ENCODE results near the gene PCK2. TPM values are rescaled to one million over a fixed set of nuclear protein-coding genes. Genes with fewer than 3 reads are reported as not detected.

Gene PCK2
- total and polyA plus RNA-seq, 2 of the 8 experiments (the other 6 are each of a cell fraction or from before 2014, with no cell fraction given), result 81.9 to 115 TPM

DNA sequence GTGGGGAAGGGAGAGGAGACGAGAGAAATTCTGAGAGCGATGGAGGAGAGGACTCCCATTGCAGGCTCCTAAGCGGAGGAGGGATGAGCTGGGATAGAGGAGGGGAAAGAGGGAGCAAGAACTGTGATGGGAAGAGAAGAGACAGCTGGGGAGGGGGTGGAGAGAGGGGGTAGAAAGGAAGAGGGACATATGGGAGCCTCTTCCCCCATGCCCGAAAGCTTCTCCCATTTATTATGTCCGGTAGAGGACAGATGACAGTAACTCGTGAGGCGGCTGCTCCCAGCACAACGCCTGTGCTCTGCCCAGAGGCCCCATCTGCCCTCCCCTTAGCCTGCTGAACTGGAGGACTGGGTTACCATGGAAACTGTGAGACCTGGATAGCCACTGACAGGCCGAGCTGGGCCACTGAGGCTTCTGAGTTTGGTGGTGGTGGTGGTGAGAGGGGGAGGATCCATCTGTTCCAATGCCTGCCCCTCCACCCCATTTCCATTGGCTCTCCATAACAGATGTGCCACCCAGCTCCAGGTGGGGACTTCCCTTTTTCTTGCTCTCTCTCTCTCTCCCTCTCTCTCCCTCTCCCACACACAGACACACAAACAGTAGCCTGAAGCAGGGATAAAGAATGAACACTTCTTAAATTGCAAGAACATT lies 14.5 kb upstream of the PCK2 start:
- H3K27me3 ChIP-seq (replicated peaks in 1 of 4; ENCODE audit: control insufficient read depth in 3 of 4, extremely low read depth in 1 of 4, insufficient read depth in 3 of 4, low read length in 3 of 4), result peaks cover 0 to 10% (median 7%) of the 10 kb centered on the region in 4 experiments; a peak in 5 of 7 replicates
- 74% methylated on average over 9 of the region's 9 CpGs; no CpG with 5 or more reads in 1 of the 2 experiments for WGBS, 2 experiments (ENCODE audit: extremely low coverage in 1 of 2, insufficient coverage in 1 of 2, insufficient read length in 1 of 2, insufficient replicate concordance in 2 of 2, low coverage in 1 of 2, low lambda C conversion rate in 2 of 2, missing lambda C conversion rate in 1 of 2)
- POLR2A ChIA-PET (ENCODE audit: partially characterized antibody), result interaction anchor here (0.6 to 27.2 kb wide), 14 partner anchors 10 to 1199 kb away, joined by 3 to 626 read pairs (median 5); partner anchors contain the start of genes CARMIL3, CPNE6, EMC9 and NRL

More for the DNA sequence above, 14.5 kb upstream of the PCK2 start:
- H4K20me1 ChIP-seq (replicated peaks in 1 of 2; ENCODE audit: control insufficient read depth in 1 of 2, insufficient read depth in 2 of 2, low read length in 2 of 2), result no peaks in the 10 kb centered on the region
- no peak overlapping the region for H2BK20ac ChIP-seq (ENCODE audit: low read length)
- no peaks in the 10 kb centered on the region for H3K9me3 ChIP-seq (ENCODE audit: insufficient read depth in 2 of 2, low read depth in 1 of 2, low read length in 1 of 2)
- H3K56ac ChIP-seq (replicated peaks; ENCODE audit: insufficient read length, low read depth, low read length), result no peak overlapping the region
- H4K5ac ChIP-seq (ENCODE audit: insufficient read length, low read depth, low read length), result no peak overlapping the region
- no peak overlapping the region for H3K4ac ChIP-seq (replicated peaks; ENCODE audit: insufficient read length, low read depth, low read length)
- no peaks in the 10 kb centered on the region for H3K36me3 ChIP-seq (ENCODE audit: control insufficient read depth in 2 of 4, insufficient read depth in 4 of 4, low read length in 3 of 4)
- H3K9ac ChIP-seq (replicated peaks in 1 of 4; ENCODE audit: extremely low read depth in 1 of 4, low read depth in 3 of 4, low read length in 3 of 4), result no peak overlapping the region
- peak overlapping the region; percentile 25 to 75; a peak in 3 of 4 replicates for H3K4me2 ChIP-seq (ENCODE audit: insufficient read depth in 1 of 2, low read depth in 2 of 2, low read length in 2 of 2)
- FAIRE-seq (peak; percentile 45), DNase-seq (ENCODE audit: low read depth in 1 of 2, low spot score in 2 of 2) (peak in 1 of 2 experiments; percentile 54)
- H3K4me3 ChIP-seq (ENCODE audit: extremely low read depth in 1 of 4, insufficient read depth in 2 of 4, low read depth in 3 of 4, low read length in 4 of 4), result no peak overlapping the region; a peak in 1 of 8 replicates
- CTCF ChIA-PET (ENCODE audit: partially characterized antibody), result interaction anchor here (0.7 to 23.8 kb wide), 15 partner anchors 10 to 862 kb away, joined by 3 to 316 read pairs (median 6); partner anchors contain the start of genes DHRS4 and PCK2
- H3K23ac ChIP-seq (ENCODE audit: insufficient read length), result no peak overlapping the region
- no peak overlapping the region for H4K91ac ChIP-seq (replicated peaks; ENCODE audit: insufficient read length, low read length)
- H2AK5ac ChIP-seq (ENCODE audit: low read depth, low read length), result no peak overlapping the region
- no peak overlapping the region for H2BK5ac ChIP-seq (ENCODE audit: low read depth, low read length)
- H3K79me2 ChIP-seq (ENCODE audit: control insufficient read depth in 1 of 2, insufficient read depth in 2 of 2, low read length in 2 of 2), result no peaks in the 10 kb centered on the region
- H2BK120ac ChIP-seq (replicated peaks; ENCODE audit: low read depth, low read length), result no peak overlapping the region
- no peak overlapping the region for H3K14ac ChIP-seq (ENCODE audit: insufficient read length)
- no peak overlapping the region for H2BK15ac ChIP-seq (ENCODE audit: low read length)
- H2BK12ac ChIP-seq (ENCODE audit: low read depth, low read length), result no peak overlapping the region
- no peak overlapping the region for H3K27ac ChIP-seq (ENCODE audit: low read depth, low read length)
- peaks cover 11% of the 10 kb centered on the region; the same call in 1 of the 2 replicates for H3K23me2 ChIP-seq (ENCODE audit: low read depth, low read length)
- H4K8ac ChIP-seq (ENCODE audit: extremely low read depth, insufficient read depth, low read length), result no peak overlapping the region
- TF ChIP-seq SRF (IDR thresholded peaks at IDR 0.05; ENCODE audit: low read depth, low read length) (no peak), SIN3A (conservative IDR thresholded peaks at IDR 0.05 in 1 of 2, IDR thresholded peaks at IDR 0.05 in 1 of 2; ENCODE audit: low read depth in 1 of 2, low read length in 2 of 2) (0 out of 4 replicates have a peak, but pooled peaks of 1 of the 2 experiments have one; percentile 44), EP300 (IDR thresholded peaks at IDR 0.05; ENCODE audit: borderline replicate concordance in 1 of 2, low read depth in 2 of 2, low read length in 2 of 2) (peak in 1 of 2 experiments; percentile 93; a peak in 1 of 3 replicates)
- peaks cover 0 to 18% (median 12%) of the 10 kb centered on the region in 4 experiments; a peak in 6 of 7 replicates for H3K4me1 ChIP-seq (replicated peaks in 1 of 4; ENCODE audit: control insufficient read depth in 3 of 4, insufficient read depth in 4 of 4, low read length in 3 of 4)
- H2AFZ ChIP-seq (ENCODE audit: low read length), result no peak overlapping the region
- no peak overlapping the region for H3K18ac ChIP-seq (ENCODE audit: extremely low read depth, low read length)
- H3K79me1 ChIP-seq (ENCODE audit: low read depth, low read length), result no peaks in the 10 kb centered on the region

Data from H1 (cell line).